Epithelial cell of proximal tubule (primary cell): ENCODE data around the gene SPEF2. TPM values are rescaled to one million over a fixed set of nuclear protein-coding genes. Genes with fewer than 3 reads are reported as not detected.

Source experiments
- DNase-seq: peaks from one replicate; pipeline ENCODE4 v3.0.0-alpha.2; 2011; ENCODE audit warnings: low read depth
- H3K4me3 ChIP-seq: 2 replicates; pipeline ENCODE4 v1.5.1; 2011; ENCODE audit warnings: low read depth, mild to moderate bottlenecking, low read length
- total RNA-seq: library from RNA; depleted of rRNA; stranded (reverse); fragments of >200 nt; gene quantifications from 2 replicates; pipeline ENCODE4 v1.2.3, GENCODE V29; 2015
- TF ChIP-seq, protein P1 (sequence below): conservative IDR thresholded peaks from 2 replicates; pipeline ENCODE4 v1.5.1; 2012; ENCODE audit warnings: low read depth, mild to moderate bottlenecking, low read length

SPEF2 gene
- total RNA-seq, 1 donor from 2014 or later, result 2.3 TPM

DNA sequence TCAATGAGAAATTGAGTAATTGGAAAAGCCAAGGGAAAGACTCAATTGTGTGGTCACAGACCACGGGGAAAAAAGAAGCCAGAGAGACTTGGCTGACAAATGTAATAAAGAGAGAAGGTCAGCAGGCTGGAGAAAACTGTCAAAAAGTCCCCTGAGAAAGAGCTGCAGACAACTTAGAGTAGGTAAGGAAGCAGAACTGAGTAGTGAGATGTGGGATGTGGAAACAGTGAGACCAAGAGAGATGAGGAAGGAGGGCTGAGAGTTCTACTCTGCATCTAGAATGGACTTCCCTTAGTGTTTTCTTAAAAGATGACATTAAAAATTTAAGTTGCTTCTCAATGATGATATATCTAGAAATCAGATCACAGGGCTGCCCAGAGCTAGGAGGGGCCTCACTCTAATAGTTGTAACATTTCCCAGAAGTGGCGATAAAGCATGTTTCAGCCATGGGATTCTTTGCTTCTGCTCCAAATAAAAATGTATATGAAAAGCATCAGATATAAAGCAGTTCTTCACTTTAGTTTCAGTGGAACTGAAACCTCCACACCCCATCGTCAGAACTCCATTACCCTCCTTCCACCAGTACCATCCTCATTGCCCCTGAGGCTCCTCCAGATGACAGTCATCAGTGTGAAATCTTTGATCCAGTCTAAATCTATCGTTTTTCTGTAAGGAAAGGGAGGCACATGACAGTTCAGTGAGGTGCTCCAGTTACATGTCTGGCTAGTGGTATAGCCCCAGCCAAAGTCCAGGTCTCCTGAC lies 80.6 kb downstream of the SPEF2 start:
- TF ChIP-seq, protein P1, sequence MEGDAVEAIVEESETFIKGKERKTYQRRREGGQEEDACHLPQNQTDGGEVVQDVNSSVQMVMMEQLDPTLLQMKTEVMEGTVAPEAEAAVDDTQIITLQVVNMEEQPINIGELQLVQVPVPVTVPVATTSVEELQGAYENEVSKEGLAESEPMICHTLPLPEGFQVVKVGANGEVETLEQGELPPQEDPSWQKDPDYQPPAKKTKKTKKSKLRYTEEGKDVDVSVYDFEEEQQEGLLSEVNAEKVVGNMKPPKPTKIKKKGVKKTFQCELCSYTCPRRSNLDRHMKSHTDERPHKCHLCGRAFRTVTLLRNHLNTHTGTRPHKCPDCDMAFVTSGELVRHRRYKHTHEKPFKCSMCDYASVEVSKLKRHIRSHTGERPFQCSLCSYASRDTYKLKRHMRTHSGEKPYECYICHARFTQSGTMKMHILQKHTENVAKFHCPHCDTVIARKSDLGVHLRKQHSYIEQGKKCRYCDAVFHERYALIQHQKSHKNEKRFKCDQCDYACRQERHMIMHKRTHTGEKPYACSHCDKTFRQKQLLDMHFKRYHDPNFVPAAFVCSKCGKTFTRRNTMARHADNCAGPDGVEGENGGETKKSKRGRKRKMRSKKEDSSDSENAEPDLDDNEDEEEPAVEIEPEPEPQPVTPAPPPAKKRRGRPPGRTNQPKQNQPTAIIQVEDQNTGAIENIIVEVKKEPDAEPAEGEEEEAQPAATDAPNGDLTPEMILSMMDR, result no peak
- no peak overlapping the region for H3K4me3 ChIP-seq
- DNase-seq, result no peak

DNA sequence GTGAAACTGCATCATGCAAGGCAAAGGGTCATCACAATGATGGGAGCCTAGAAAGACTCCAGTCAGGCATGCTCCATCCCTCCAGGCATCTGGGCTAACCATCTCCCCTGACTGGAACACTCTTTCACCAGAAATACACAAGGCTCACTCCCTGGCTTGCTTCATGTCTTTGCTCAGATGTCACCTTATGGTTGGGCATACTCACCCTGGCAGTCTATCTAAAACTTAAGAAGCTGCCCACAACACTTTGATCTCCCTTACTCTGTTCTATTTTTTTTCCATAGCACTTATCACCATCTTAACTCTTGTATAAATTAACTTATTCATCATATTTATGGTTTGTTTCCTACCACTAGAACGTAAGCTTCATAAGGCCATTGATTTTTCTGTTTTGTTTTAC lies 90.0 kb downstream of the SPEF2 start:
- no peak for DNase-seq
- H3K4me3 ChIP-seq, result no peak overlapping the region
- TF ChIP-seq, protein P1, result no peak

DNA sequence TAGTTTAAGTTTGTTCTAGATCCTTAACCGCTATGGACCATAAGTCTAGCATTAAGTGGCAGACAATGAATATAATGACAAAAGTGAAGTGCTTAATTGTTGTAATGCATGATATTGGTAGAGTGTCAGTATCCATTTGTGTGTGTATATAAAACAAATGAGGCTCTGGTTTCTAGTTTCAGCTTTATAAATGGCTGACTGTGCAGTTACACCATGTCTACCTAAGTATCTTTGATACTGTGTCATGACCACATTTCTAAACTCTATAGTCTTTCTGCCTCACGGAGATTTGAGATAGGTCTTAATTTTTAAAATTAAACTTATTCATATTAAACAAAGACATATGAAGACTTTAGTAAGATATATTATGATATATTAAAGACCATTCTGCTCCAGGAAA lies 92.0 kb downstream of the SPEF2 start:
- TF ChIP-seq, protein P1, result no peak
- H3K4me3 ChIP-seq, result no peak overlapping the region

DNA sequence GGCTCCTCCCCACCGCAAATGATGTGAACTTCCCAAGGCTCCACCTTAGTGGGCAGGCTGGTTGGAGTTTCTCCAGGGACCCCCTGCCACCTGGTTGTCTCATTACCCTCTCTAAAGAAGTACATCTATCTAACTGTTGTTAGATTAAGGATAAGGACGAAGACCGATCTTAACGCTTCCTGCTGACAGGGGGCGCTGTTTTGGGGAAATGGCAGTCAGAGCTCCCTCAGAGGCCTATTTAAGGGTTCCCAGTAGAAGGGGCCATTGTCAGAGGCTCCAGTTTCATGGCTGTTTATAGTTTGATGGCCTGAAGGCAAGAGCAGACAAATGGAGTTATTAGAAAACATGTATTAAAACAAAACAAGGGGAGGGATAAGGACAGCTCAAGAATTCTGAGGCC lies 100.1 kb downstream of the SPEF2 start:
- TF ChIP-seq, protein P1, result peak; percentile 32
- DNase-seq, result no peak
- H3K4me3 ChIP-seq, result no peak overlapping the region

More for the DNA sequence above, 92.0 kb downstream of the SPEF2 start:
- no peak for DNase-seq

DNA sequence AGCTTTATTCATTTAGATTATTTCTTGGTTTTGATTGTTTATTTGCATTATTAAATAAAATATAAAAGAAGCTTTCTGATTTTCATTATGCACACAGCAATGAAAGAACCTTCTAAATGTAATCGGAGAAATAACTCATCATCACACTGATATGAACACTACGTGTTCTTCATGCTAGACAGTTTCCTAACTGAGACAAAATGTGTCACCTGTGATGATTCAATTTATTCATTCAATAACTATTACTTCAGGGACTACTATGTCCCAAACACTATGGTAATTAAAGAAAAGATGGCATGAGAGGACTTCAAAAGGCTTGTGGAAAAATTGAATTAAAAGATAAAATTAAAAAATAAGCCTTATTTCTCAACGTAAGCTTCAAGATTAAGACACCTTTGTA lies 118.1 kb downstream of the SPEF2 start:
- no peak for DNase-seq
- no peak overlapping the region for H3K4me3 ChIP-seq
- TF ChIP-seq, protein P1, result no peak

DNA sequence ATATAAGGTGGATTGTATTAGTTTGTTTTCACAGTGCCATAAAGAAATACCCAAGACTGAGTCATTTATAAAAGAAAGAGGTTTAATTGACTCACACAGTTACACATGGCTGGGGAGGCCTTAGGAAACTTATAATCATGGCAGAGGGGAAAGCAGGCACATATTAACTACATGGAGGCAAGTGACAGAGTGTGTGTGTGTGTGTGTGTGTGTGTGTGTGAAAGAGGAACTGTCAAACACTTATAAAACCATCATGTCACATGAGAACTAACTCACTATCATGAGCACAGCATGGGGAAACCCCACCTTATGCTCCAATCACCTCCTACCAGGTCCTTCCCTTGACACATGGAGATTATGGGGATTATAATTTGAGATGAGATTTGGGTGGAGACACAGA lies 118.6 kb downstream of the SPEF2 start:
- peak; percentile 32 for DNase-seq
- H3K4me3 ChIP-seq, result no peak overlapping the region
- TF ChIP-seq, protein P1, result no peak
